ENCODE results near the gene NID1.

DNA sequence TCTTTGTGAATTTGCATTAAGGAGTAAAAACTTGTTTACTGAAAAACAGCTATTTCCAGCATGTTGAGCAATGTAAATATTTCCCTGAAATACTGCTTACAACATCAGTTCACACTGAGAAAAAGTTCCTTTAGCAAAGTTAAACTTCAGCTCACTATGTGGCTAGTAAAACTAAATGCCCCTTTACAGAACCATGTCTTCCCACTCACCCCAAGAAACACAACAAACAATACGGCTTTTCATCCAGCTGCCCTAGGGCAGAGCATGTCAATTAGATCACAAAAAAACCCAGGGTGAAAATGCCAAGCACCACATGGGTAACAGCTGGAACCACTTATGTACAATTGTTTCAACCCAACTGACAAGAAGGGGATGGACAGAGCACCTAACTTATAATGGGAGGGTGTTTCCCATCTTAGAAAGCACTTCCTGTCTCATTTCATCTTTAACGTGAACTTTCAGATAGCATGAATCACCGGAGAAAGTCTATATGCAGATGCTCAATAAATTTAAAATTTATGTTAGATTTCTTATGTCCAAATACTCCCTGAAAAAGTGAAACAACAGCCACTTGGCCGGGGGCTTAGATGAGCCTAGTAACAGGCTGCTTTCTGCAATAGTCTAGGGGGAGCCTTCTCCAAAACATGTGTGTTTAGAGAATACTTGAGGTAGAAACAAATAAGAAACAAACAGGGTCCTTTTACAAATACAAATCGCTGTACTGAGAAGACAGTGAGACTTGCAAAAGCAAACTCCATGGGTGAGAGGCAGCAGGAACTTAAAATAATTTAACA is 6.6 kb downstream of the NID1 start:
- TF ChIP-seq, protein P1, sequence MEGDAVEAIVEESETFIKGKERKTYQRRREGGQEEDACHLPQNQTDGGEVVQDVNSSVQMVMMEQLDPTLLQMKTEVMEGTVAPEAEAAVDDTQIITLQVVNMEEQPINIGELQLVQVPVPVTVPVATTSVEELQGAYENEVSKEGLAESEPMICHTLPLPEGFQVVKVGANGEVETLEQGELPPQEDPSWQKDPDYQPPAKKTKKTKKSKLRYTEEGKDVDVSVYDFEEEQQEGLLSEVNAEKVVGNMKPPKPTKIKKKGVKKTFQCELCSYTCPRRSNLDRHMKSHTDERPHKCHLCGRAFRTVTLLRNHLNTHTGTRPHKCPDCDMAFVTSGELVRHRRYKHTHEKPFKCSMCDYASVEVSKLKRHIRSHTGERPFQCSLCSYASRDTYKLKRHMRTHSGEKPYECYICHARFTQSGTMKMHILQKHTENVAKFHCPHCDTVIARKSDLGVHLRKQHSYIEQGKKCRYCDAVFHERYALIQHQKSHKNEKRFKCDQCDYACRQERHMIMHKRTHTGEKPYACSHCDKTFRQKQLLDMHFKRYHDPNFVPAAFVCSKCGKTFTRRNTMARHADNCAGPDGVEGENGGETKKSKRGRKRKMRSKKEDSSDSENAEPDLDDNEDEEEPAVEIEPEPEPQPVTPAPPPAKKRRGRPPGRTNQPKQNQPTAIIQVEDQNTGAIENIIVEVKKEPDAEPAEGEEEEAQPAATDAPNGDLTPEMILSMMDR (IDR thresholded peaks at IDR 0.05; ENCODE audit: insufficient read depth, low read depth, low read length) = no peak
- TF ChIP-seq EZH2 (IDR thresholded peaks at IDR 0.05; ENCODE audit: insufficient read depth, low read length) = no peak

All from astrocyte (in vitro differentiated cells and primary cell).